HepG2 (cell line): ENCODE results near the gene TDRD9. TPM values are rescaled to one million over a fixed set of nuclear protein-coding genes. Genes with fewer than 3 reads are reported as not detected.

Experiments
- ARID5B ChIP-seq: IDR thresholded peaks from 2 replicates; pipeline ENCODE4 v1.4.0; 2020; ENCODE audit warnings: mild to moderate bottlenecking, missing genetic modification reagents
- FOXK1 ChIP-seq: sonication (generic); formaldehyde crosslinking; IDR thresholded peaks from 2 replicates; pipeline ENCODE4 v1.4.0; 2020; ENCODE audit warnings: low read depth, missing genetic modification reagents, borderline replicate concordance
- HOXA3 ChIP-seq: sonication (generic); formaldehyde crosslinking; IDR thresholded peaks from 2 replicates; pipeline ENCODE4 v1.5.0; 2020; ENCODE audit warnings: missing genetic modification reagents
- MAFK ChIP-seq, 2 experiments: IDR thresholded peaks in 1 of 2; conservative IDR thresholded peaks in 1 of 2; 2 replicates each; pipeline ENCODE4 v1.6.1; 2011; ENCODE audit warnings: improper control_type of control experiment in 2 of 2, low read length in 2 of 2
- NCOA2 ChIP-seq: sonication (generic); formaldehyde crosslinking; IDR thresholded peaks from 2 replicates; pipeline ENCODE4 v1.8.0; 2022; ENCODE audit warnings: inconsistent platforms
- NR0B2 ChIP-seq: sonication (generic); formaldehyde crosslinking; IDR thresholded peaks from 2 replicates; pipeline ENCODE4 v1.4.0; 2020; ENCODE audit warnings: mild to moderate bottlenecking, missing genetic modification reagents
- SMC3 ChIP-seq: IDR thresholded peaks from 2 replicates; pipeline ENCODE4 v1.6.1; 2011; ENCODE audit warnings: low read length, improper control_type of control experiment
- SOX5 ChIP-seq: IDR thresholded peaks from 2 replicates; pipeline ENCODE4 v1.6.1; 2016; ENCODE audit warnings: borderline replicate concordance
- SP1 ChIP-seq, 2 experiments: fragments of 450-650 bp in 1 of 2; sonication (generic) in 1 of 2; formaldehyde crosslinking in 1 of 2; IDR thresholded peaks; 2 replicates each; pipeline versions ENCODE4 v1.4.0 to v1.6.1; 2016 to 2020; ENCODE audit warnings: missing genetic modification reagents in 1 of 2
- TRIM24 ChIP-seq: sonication (generic); formaldehyde crosslinking; IDR thresholded peaks from 2 replicates; pipeline ENCODE4 v1.8.0; 2022; ENCODE audit warnings: mild to moderate bottlenecking, missing genetic modification reagents
- ZNF414 ChIP-seq: sonication (generic); formaldehyde crosslinking; IDR thresholded peaks from 2 replicates; pipeline ENCODE4 v1.5.0; 2020; ENCODE audit warnings: missing genetic modification reagents
- ZNF446 ChIP-seq: sonication (generic); formaldehyde crosslinking; IDR thresholded peaks from 2 replicates; pipeline ENCODE4 v1.5.0; 2020; ENCODE audit warnings: mild to moderate bottlenecking, missing genetic modification reagents
- ZNF775 ChIP-seq: sonication (generic); formaldehyde crosslinking; IDR thresholded peaks from 2 replicates; pipeline ENCODE4 v1.4.0; 2020; ENCODE audit warnings: missing genetic modification reagents, mild to moderate bottlenecking, moderate library complexity, borderline replicate concordance
- polyA plus RNA-seq, 8 experiments: library from polyadenylated mRNA; depleted of rRNA in 3 of 8; stranded (reverse) in 7 of 8; unstranded in 1 of 8; fragments of >200 nt; fragmentation: Illumina TruSeq in 4 of 8; extraction: Trizol in 4 of 8; gene quantifications; 2 replicates each; pipeline versions ENCODE4 v1.2.1 to v1.2.3, GENCODE V29; 2011 to 2016; ENCODE audit warnings: low read depth in 4 of 8, missing spikeins in 1 of 8, mixed read lengths in 1 of 8; ENCODE audit not compliant: insufficient read depth in 1 of 8
- total RNA-seq, 5 experiments: library from RNA; depleted of rRNA; stranded (reverse); fragments of >200 nt; fragmentation: Illumina TruSeq; extraction: Trizol; gene quantifications; 2 replicates each; pipeline ENCODE4 v1.2.3, GENCODE V29; 2016; ENCODE audit warnings: low read depth in 1 of 5
- TF ChIP-seq, protein P1 (sequence below): sonication (generic); formaldehyde crosslinking; IDR thresholded peaks from 2 replicates; pipeline ENCODE4 v1.4.0; 2020; ENCODE audit warnings: missing genetic modification reagents, borderline replicate concordance
- TF ChIP-seq, protein P2 (sequence below): fragments of 450-650 bp; IDR thresholded peaks from 2 replicates; pipeline ENCODE4 v1.6.1; 2017; ENCODE audit warnings: mild to moderate bottlenecking
- TF ChIP-seq, protein P3 (sequence below): sonication (generic); formaldehyde crosslinking; IDR thresholded peaks from 2 replicates; pipeline ENCODE4 v1.5.1; 2020; ENCODE audit warnings: missing genetic modification reagents, mild to moderate bottlenecking, borderline replicate concordance

TDRD9 gene
- total and polyA plus RNA-seq, 2 of the 13 experiments (the other 11 are each of a cell fraction or from before 2014, with no cell fraction given) = not detected

DNA sequence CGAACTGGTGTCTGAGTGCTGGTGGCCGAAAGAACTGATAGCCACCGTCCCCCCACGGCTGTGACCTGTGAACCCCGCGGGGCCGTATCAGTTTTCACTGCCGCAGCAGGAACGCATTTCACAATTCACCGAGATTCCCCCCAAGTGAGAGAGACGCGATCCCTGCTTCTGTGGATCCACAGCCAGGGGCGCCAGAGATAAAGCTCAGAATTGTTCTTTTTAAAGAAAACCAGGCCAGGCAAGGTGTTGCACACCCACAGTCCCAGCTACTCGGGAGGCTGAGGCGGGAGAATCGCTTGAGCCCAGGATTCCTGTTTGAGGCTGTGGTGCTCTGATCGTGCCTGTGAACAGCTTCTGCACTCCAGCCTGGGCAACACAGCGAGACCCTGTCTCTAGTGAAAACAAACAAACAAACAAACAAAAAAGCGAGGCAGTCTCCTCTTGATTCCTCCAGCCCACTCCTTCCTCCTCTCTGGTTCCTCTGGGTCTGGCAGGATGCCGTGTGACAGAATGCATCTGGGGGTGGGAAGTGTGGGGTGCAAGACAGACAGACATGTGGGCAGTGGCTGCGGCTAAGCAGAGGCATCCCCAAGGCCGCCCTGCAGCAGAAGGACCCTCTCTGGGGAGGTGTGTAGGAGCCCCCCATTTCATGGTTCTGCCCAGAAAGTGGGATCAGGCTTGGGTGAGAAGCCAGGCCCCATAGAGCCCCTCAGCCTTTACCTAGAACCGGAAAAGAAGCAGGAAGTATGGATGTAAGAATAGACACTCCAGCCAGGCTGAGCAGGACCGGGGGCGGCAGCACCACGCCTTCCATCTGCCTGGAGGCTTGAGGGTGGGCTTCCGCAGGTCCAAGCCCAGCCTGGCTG lies 41.7 kb upstream of the TDRD9 start (continued):
- TF ChIP-seq NR0B2 (no peak), ZNF446 (CRISPR knock-in tag) (0 out of 2 replicates have a peak, but pooled peaks have one; percentile 31), FOXK1 (CRISPR knock-in tag) (peak; percentile 14; the same call in 1 of the 2 replicates), TRIM24 (CRISPR knock-in tag) (no peak), ZNF775 (CRISPR knock-in tag) (no peak), HOXA3 (CRISPR knock-in tag) (peak; percentile 62; the same call in 1 of the 2 replicates), MAFK (conservative IDR thresholded peaks at IDR 0.05 in 1 of 2, IDR thresholded peaks at IDR 0.05 in 1 of 2; ENCODE audit: low read length in 2 of 2) (no peak), SMC3 (peak; percentile 48; the same call in 1 of the 2 replicates), SP1 (IDR thresholded peaks at IDR 0.05) (no peak), SP1 (CRISPR knock-in tag; IDR thresholded peaks at IDR 0.05) (0 out of 2 replicates have a peak, but pooled peaks have one; percentile 24), ZNF414 (CRISPR knock-in tag) (no peak), ARID5B (CRISPR knock-in tag) (peak; percentile 44), NCOA2 (CRISPR knock-in tag) (peak; percentile 44; the same call in 1 of the 2 replicates), SOX5 (CRISPR knock-in tag) (peak; percentile 18; the same call in 1 of the 2 replicates)
- TF ChIP-seq, protein P1, sequence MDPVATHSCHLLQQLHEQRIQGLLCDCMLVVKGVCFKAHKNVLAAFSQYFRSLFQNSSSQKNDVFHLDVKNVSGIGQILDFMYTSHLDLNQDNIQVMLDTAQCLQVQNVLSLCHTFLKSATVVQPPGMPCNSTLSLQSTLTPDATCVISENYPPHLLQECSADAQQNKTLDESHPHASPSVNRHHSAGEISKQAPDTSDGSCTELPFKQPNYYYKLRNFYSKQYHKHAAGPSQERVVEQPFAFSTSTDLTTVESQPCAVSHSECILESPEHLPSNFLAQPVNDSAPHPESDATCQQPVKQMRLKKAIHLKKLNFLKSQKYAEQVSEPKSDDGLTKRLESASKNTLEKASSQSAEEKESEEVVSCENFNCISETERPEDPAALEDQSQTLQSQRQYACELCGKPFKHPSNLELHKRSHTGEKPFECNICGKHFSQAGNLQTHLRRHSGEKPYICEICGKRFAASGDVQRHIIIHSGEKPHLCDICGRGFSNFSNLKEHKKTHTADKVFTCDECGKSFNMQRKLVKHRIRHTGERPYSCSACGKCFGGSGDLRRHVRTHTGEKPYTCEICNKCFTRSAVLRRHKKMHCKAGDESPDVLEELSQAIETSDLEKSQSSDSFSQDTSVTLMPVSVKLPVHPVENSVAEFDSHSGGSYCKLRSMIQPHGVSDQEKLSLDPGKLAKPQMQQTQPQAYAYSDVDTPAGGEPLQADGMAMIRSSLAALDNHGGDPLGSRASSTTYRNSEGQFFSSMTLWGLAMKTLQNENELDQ (CRISPR knock-in tag) = 0 out of 2 replicates have a peak, but pooled peaks have one; percentile 32
- TF ChIP-seq, protein P2, sequence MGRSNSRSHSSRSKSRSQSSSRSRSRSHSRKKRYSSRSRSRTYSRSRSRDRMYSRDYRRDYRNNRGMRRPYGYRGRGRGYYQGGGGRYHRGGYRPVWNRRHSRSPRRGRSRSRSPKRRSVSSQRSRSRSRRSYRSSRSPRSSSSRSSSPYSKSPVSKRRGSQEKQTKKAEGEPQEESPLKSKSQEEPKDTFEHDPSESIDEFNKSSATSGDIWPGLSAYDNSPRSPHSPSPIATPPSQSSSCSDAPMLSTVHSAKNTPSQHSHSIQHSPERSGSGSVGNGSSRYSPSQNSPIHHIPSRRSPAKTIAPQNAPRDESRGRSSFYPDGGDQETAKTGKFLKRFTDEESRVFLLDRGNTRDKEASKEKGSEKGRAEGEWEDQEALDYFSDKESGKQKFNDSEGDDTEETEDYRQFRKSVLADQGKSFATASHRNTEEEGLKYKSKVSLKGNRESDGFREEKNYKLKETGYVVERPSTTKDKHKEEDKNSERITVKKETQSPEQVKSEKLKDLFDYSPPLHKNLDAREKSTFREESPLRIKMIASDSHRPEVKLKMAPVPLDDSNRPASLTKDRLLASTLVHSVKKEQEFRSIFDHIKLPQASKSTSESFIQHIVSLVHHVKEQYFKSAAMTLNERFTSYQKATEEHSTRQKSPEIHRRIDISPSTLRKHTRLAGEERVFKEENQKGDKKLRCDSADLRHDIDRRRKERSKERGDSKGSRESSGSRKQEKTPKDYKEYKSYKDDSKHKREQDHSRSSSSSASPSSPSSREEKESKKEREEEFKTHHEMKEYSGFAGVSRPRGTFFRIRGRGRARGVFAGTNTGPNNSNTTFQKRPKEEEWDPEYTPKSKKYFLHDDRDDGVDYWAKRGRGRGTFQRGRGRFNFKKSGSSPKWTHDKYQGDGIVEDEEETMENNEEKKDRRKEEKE = no peak
- TF ChIP-seq, protein P3, sequence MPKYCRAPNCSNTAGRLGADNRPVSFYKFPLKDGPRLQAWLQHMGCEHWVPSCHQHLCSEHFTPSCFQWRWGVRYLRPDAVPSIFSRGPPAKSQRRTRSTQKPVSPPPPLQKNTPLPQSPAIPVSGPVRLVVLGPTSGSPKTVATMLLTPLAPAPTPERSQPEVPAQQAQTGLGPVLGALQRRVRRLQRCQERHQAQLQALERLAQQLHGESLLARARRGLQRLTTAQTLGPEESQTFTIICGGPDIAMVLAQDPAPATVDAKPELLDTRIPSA (CRISPR knock-in tag) = no peak
